HFF-Myc (cell line): ENCODE measurements around the gene CEL.

Experiments
- DNase-seq: peaks from one replicate; pipeline ENCODE4 v3.0.0-alpha.2; 2011; ENCODE audit warnings: low read depth; ENCODE audit errors: extremely low read depth
- H3K4me3 ChIP-seq: replicated peaks from 2 replicates; pipeline ENCODE4 v1.5.1; 2011; ENCODE audit warnings: low read depth, mild to moderate bottlenecking, control low read depth, low read length
- TF ChIP-seq, protein P1 (sequence below): IDR thresholded peaks from 2 replicates; pipeline ENCODE4 v1.5.1; 2012; ENCODE audit warnings: mild to moderate bottlenecking, low read depth, low read length, control low read depth; ENCODE audit errors: missing control alignments

CEL gene

DNA sequence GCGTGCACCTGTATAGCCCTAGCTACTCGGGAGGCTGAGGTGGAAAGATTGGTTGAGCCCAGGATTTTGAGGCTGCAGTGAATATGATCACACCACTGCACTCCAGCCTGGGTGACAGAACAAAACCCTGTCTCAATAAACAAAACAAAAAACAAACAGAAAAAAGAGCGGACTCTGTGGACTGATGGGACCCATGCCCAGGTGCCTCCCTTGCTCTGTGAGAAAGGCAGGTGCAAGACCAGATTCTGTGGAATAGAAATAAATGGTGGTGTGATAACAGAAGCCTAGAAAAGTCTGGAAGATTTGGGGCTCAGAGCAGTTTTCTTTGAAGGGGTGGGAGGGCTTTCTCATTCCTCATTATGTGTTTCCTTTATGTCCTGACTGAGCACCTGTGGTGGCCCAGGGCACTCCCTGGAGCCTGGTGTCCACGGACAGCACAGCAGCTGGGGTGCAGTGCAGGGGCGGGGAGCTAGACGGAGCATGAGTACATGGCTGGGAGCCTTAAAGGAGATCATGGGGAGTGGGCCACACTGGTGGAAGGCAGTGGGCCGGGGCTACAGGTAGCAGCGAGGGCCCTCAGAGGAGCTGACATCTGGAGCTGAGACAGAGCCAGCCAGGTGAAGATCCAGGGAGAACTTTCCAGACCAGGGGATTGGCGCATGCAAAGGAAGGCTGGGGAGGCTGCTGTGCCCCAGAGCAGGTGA lies 15.4 kb upstream of the CEL start:
- no peak overlapping the region for H3K4me3 ChIP-seq
- DNase-seq: no peak
- TF ChIP-seq, protein P1, sequence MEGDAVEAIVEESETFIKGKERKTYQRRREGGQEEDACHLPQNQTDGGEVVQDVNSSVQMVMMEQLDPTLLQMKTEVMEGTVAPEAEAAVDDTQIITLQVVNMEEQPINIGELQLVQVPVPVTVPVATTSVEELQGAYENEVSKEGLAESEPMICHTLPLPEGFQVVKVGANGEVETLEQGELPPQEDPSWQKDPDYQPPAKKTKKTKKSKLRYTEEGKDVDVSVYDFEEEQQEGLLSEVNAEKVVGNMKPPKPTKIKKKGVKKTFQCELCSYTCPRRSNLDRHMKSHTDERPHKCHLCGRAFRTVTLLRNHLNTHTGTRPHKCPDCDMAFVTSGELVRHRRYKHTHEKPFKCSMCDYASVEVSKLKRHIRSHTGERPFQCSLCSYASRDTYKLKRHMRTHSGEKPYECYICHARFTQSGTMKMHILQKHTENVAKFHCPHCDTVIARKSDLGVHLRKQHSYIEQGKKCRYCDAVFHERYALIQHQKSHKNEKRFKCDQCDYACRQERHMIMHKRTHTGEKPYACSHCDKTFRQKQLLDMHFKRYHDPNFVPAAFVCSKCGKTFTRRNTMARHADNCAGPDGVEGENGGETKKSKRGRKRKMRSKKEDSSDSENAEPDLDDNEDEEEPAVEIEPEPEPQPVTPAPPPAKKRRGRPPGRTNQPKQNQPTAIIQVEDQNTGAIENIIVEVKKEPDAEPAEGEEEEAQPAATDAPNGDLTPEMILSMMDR: no peak

GRCh38 chr9:133046900-133047295 lies 14.9 kb upstream of the CEL start:
- TF ChIP-seq, protein P1: no peak
- DNase-seq: no peak
- no peak overlapping the region for H3K4me3 ChIP-seq

- TF ChIP-seq, protein P1: peak; percentile 39
- no peak for DNase-seq
- no peak overlapping the region for H3K4me3 ChIP-seq
These were observed 13.2 kb upstream of the CEL start for GRCh38 chr9:133048595-133048994.

DNA sequence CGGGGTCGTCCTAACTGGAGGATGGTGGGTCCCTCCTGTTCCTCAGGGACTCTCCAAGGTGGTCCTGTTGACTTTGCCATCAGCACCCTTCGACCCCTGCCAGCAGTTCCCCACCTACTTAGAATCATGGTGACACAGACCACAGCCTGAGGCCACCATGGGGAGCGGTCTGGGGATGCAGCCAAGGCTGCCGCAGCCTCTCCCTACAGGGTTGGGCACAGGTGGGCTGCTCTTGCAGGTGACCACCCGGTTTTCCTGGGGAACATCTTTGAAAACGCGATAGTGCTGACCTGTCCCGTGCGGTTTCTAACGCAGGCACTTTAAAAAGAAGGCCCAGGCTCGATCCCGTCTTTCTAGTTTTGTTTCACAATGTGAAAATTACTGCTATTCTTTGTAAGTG lies 12.7 kb upstream of the CEL start:
- TF ChIP-seq, protein P1: no peak
- H3K4me3 ChIP-seq: no peak overlapping the region
- DNase-seq: no peak

GRCh38 chr9:133050142-133050541 lies 11.6 kb upstream of the CEL start:
- no peak overlapping the region for H3K4me3 ChIP-seq
- TF ChIP-seq, protein P1: no peak
- peak; percentile 63 for DNase-seq

- no peak overlapping the region for H3K4me3 ChIP-seq
- no peak for DNase-seq
- TF ChIP-seq, protein P1: no peak
These were observed 11.0 kb upstream of the CEL start for GRCh38 chr9:133050781-133051180.
